Heart left ventricle (tissue), 13 donors: ENCODE measurements around the gene MGLL.

Source experiments
- POLR2A ChIP-seq, 2 donors: fragments of 450-650 bp; IDR thresholded peaks; one replicate each; pipeline ENCODE4 v1.6.1; 2017; ENCODE audit warnings: antibody characterized with exemption in 2 of 2, mild to moderate bottlenecking in 2 of 2, moderate library complexity in 2 of 2
- TF ChIP-seq, protein P1 (sequence below), 12 donors: fragments of 200-600 bp; sonication (generic) in 4 of 12; IDR thresholded peaks; one replicate each; pipeline versions ENCODE4 v1.5.0 to v1.8.0; 2018 to 2022; ENCODE audit warnings: antibody characterized with exemption in 12 of 12, mild to moderate bottlenecking in 5 of 12
- donor health status: ischemic (EF 13 %, LVEDD 7.1; RV severe dilation, severe dysfunction).
- donor health status: DM: no; HTN: yes; CAD: no.
- donor health status: DM: no; HTN: no; CAD: no.
- donor health status: ischemic (EF 25% LVEDD 6.9; RV normal size, moderate dysfunction).
- donor health status: ischemic (EF 25% LVEDD 5.7; RV mildly dilated, moderate dysfunction).
- donor health status: ischemic (EF 35%, LVEDD 5.7; RV mildly dilated, moderate dysfunction).
- donor health status: nonischemic (EF 11% LVEDD 7.7; RV severe dilation, severe dysfunction).
- donor health status: DM: yes; HTN: yes; CAD: no.
- donor health status: PGD.
- donor health status: ischemic (EF 29% LVEDD 5.4; RV normal size, mild dysfunction).
- donor health status: nonischemic (EF 23%, LVEDD 6.1; RV moderate dilation, normal function).

DNA sequence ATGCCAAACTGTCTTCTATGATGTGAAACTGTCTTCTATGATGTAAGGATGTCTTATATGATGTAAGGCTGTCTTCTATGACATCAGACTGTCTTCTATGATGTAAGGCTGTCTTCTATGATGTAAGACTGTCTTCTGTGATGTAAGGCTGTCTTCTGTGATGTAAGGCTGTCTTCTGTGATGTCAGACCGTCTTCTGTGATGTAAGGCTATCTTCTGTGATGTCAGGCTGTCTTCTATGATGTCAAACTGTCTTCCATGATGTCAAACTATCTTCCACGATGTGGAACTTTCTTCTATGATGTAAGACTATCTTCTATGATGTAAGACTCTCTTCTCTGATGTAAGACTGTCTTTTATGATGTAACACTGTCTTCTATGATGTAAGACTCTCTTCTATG, 27.9 kb downstream of the MGLL start:
- TF ChIP-seq, protein P1, sequence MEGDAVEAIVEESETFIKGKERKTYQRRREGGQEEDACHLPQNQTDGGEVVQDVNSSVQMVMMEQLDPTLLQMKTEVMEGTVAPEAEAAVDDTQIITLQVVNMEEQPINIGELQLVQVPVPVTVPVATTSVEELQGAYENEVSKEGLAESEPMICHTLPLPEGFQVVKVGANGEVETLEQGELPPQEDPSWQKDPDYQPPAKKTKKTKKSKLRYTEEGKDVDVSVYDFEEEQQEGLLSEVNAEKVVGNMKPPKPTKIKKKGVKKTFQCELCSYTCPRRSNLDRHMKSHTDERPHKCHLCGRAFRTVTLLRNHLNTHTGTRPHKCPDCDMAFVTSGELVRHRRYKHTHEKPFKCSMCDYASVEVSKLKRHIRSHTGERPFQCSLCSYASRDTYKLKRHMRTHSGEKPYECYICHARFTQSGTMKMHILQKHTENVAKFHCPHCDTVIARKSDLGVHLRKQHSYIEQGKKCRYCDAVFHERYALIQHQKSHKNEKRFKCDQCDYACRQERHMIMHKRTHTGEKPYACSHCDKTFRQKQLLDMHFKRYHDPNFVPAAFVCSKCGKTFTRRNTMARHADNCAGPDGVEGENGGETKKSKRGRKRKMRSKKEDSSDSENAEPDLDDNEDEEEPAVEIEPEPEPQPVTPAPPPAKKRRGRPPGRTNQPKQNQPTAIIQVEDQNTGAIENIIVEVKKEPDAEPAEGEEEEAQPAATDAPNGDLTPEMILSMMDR (IDR thresholded peaks at IDR 0.05), result no peak
- TF ChIP-seq POLR2A (IDR thresholded peaks at IDR 0.05), result no peak
